ENCODE measurements around the gene OTOS. TPM values are rescaled to one million over a fixed set of nuclear protein-coding genes. Genes with fewer than 3 reads are reported as not detected.

The OTOS gene
- total and polyA plus RNA-seq, 9 of the 15 experiments (the other 6 are each of a cell fraction or from before 2014, with no cell fraction given), result not detected

GRCh38 chr2:240141736-240142135, 1.3 kb upstream of the OTOS start:
- intact Hi-C loops (cut with micrococcal nuclease) (loop anchor here (2.0 kb wide), 1 partner anchor 81 kb away; no protein-coding TSS in a partner anchor), in situ Hi-C loops (cut with MboI) (loop anchor here (5.0 kb wide), 1 partner anchor 84 kb away; no protein-coding TSS in a partner anchor)
- FAIRE-seq (no peak), ATAC-seq (no peak), DNase-seq (ENCODE audit: extremely low read depth in 1 of 4, low spot score in 3 of 4) (no peak)
- ChIA-PET CTCF (ENCODE audit: low intra/inter-chr PET ratio) (no interaction called here), POLR2A (interaction anchor here (0.7 kb wide), 1 partner anchor 79 kb away, joined by 3 read pairs; no protein-coding TSS in a partner anchor)
- no peak overlapping the region for H3K4me2 ChIP-seq (ENCODE audit: insufficient read depth, low read length)
- no peak overlapping the region for H2AFZ ChIP-seq (ENCODE audit: low read depth, low read length)
- H3K4me1 ChIP-seq (replicated peaks in 1 of 2; ENCODE audit: control insufficient read depth in 2 of 2, insufficient read depth in 2 of 2, low read length in 2 of 2), result peaks cover 0 to 14% of the 10 kb centered on the region in 2 experiments; a peak in 2 of 5 replicates
- no peak overlapping the region for H3K4me3 ChIP-seq
- H4K20me1 ChIP-seq (replicated peaks; ENCODE audit: control insufficient read depth, insufficient read depth, low read length), result no peaks in the 10 kb centered on the region
- WGBS (ENCODE audit: insufficient coverage, low coverage, missing lambda C conversion rate), result 0% methylated on average over 7 of the region's 14 CpGs
- no peak for TF ChIP-seq ZNF280A (IDR thresholded peaks at IDR 0.05; ENCODE audit: low read depth, partially characterized antibody)
- TF ChIP-seq ZFP91 (CRISPR knock-in tag; IDR thresholded peaks at IDR 0.05), result no peak
- no peak for TF ChIP-seq ATF1 (CRISPR knock-in tag; IDR thresholded peaks at IDR 0.05)
- TF ChIP-seq ATF1 (tag; IDR thresholded peaks at IDR 0.05), result no peak
- TF ChIP-seq HMBOX1 (IDR thresholded peaks at IDR 0.05), result no peak
- TF ChIP-seq DNMT1 (IDR thresholded peaks at IDR 0.05), result no peak
- TF ChIP-seq SNAPC5 (CRISPR knock-in tag; IDR thresholded peaks at IDR 0.05), result no peak
- no peak for TF ChIP-seq SLC30A9 (CRISPR knock-in tag; IDR thresholded peaks at IDR 0.05)
- TF ChIP-seq RBM34 (IDR thresholded peaks at IDR 0.05; ENCODE audit: borderline replicate concordance, insufficient read depth, low read length), result no peak
- TF ChIP-seq ZKSCAN1 (IDR thresholded peaks at IDR 0.05; ENCODE audit: low read depth, low read length), result no peak
- no peak for TF ChIP-seq CC2D1A (IDR thresholded peaks at IDR 0.05)
- TF ChIP-seq RHOXF2B (CRISPR knock-in tag; conservative IDR thresholded peaks at IDR 0.05), result no peak
- H3K27ac ChIP-seq (ENCODE audit: extremely low read depth, low read depth, low read length), result no peak overlapping the region
- BruUV-seq (replicated peaks), result no TSS peak
- no peaks in the 10 kb centered on the region for H3K79me2 ChIP-seq (ENCODE audit: control insufficient read depth, insufficient read depth, low read length)
- H3K36me3 ChIP-seq (ENCODE audit: control insufficient read depth, insufficient read depth, low read length), result no peaks in the 10 kb centered on the region
- H3K9me3 ChIP-seq (replicated peaks; ENCODE audit: control insufficient read depth, insufficient read depth, low read depth, low read length), result no peaks in the 10 kb centered on the region
- H3K27me3 ChIP-seq (ENCODE audit: control insufficient read depth in 2 of 2, insufficient read depth in 2 of 2, low read length in 2 of 2), result peaks cover 0 to 55% of the 10 kb centered on the region in 2 experiments; a peak in 3 of 5 replicates
- no peak overlapping the region for H3K9ac ChIP-seq (ENCODE audit: insufficient read depth in 1 of 2, low read depth in 2 of 2, low read length in 2 of 2)
- no peaks in the 10 kb centered on the region for H3K9me1 ChIP-seq (ENCODE audit: control insufficient read depth, insufficient read depth, low read length)
